Prostate gland (tissue), 2 donors: ENCODE measurements around the gene AFMID.

Source experiments
- CTCF ChIP-seq, 4 experiments: fragments of 200-600 bp in 2 of 4; fragments of 450-650 bp in 2 of 4; sonication (generic) in 2 of 4; IDR thresholded peaks; 1 replicate in 3 of 4; 2 replicates in 1 of 4; pipeline ENCODE4 v1.5.1; 2016 to 2019; ENCODE audit warnings: antibody characterized with exemption in 4 of 4, mild to moderate bottlenecking in 2 of 4, moderate library complexity in 2 of 4
- POLR2A ChIP-seq: fragments of 450-650 bp; IDR thresholded peaks from one replicate; pipeline ENCODE4 v1.6.1; 2016; ENCODE audit warnings: antibody characterized with exemption, mild to moderate bottlenecking

DNA sequence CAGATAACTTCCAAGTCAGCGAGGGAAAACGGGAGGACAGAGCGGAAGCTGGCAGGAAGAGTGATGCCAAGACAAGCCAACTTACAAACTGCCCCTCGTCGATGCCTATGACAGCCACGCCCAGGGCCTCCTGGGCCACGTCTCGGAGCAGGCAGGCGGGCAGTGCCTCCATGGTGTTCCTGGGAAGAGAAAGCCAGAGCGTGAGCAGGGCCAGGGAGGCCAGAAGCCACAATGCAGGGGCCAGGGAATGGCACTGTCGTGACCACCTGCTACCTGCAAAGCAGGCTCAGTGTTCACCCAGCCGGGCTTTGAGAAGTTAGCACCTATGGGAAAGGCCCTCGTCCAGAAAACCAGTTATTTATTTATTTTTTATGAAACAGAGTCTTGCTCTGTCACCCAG lies 4.7 kb upstream of the AFMID start:
- no peak for TF ChIP-seq CTCF (IDR thresholded peaks at IDR 0.05)
- TF ChIP-seq POLR2A = no peak
